ENCODE results near the gene LAMP5.

Gene LAMP5

GRCh38 chr20:9510911-9511310 lies 3.5 kb upstream of the LAMP5 start:
- ChIA-PET POLR2A (no interaction called here), CTCF (no interaction called here)
- no peak for DNase-seq (ENCODE audit: extremely low spot score)
- TF ChIP-seq CTCF (IDR thresholded peaks at IDR 0.05; ENCODE audit: control extremely low read depth, extremely low read depth, low read depth, missing control alignments): no peak

GRCh38 chr20:9514072-9514460 lies 324 bp upstream of the LAMP5 start:
- POLR2A ChIA-PET: no interaction called here
- no peak for TF ChIP-seq CTCF (IDR thresholded peaks at IDR 0.05; ENCODE audit: control extremely low read depth, extremely low read depth, low read depth, missing control alignments)
- no peak for DNase-seq (ENCODE audit: extremely low spot score)
- CTCF ChIA-PET: no interaction called here

- DNase-seq (ENCODE audit: extremely low spot score): no peak
- TF ChIP-seq CTCF (IDR thresholded peaks at IDR 0.05; ENCODE audit: control extremely low read depth, extremely low read depth, low read depth, missing control alignments): no peak
- POLR2A ChIA-PET: no interaction called here
- CTCF ChIA-PET: no interaction called here
Measured at GRCh38 chr20:9515214-9515585, 810 bp downstream of the LAMP5 start.

GRCh38 chr20:9515741-9516233 lies 1.4 kb downstream of the LAMP5 start:
- CTCF ChIA-PET: no interaction called here
- no peak for DNase-seq (ENCODE audit: extremely low spot score)
- TF ChIP-seq CTCF (IDR thresholded peaks at IDR 0.05; ENCODE audit: control extremely low read depth, extremely low read depth, low read depth, missing control alignments): no peak

GRCh38 chr20:9516234-9516871 lies 2.0 kb downstream of the LAMP5 start:
- TF ChIP-seq CTCF (IDR thresholded peaks at IDR 0.05; ENCODE audit: control extremely low read depth, extremely low read depth, low read depth, missing control alignments): no peak
- ChIA-PET POLR2A (no interaction called here), CTCF (no interaction called here)
- DNase-seq (ENCODE audit: extremely low spot score): no peak

More at GRCh38 chr20:9515741-9516233, 1.4 kb downstream of the LAMP5 start:
- POLR2A ChIA-PET: no interaction called here

GRCh38 chr20:9517297-9518162 lies 3.1 kb downstream of the LAMP5 start:
- DNase-seq (ENCODE audit: extremely low spot score): no peak
- TF ChIP-seq CTCF (IDR thresholded peaks at IDR 0.05; ENCODE audit: control extremely low read depth, extremely low read depth, low read depth, missing control alignments): no peak
- CTCF ChIA-PET: interaction anchor here (1.3 kb wide), 1 partner anchor 12 kb away, joined by 3 read pairs; no protein-coding TSS in a partner anchor
- POLR2A ChIA-PET: no interaction called here
